IPS-11a (cell line): ENCODE measurements around the gene TEAD3.
A peak's percentile ranks its signal among the peaks of the same experiment; 100 is the strongest.

Experiments
- H3K4me3 ChIP-seq: one replicate; pipeline ENCODE4 v1.5.1; 2013; ENCODE audit warnings: low read depth, low read length, control low read depth

Gene TEAD3

DNA sequence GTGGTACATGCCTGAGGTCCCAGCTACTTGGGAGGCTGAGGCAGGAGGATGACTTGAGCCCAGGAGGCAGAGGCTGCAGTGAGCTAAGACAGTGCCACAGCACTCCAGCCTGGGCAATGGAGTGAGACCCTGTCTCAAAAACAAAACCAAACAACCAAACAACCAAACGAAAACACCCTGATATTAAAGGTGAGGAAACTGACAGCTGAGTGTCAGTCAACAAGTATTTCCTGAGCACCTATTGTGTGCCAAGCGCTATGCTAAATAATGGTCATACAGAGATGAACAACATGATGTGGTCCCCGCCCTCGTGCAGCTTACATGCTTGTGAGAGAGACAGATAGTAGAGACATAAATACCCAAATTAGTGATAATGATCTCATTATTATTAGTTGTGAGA lies 17.7 kb upstream of the TEAD3 start:
- H3K4me3 ChIP-seq: no peak overlapping the region

GRCh38 chr6:35512740-35513139 lies 15.9 kb upstream of the TEAD3 start, which contains the start of gene TULP1:
Gene TULP1 (minus strand): TSS chr6:35512896. CDS start chr6:35512858, 38 bp downstream.
- no peak within 1 kb of the TSS for H3K4me3 ChIP-seq

DNA sequence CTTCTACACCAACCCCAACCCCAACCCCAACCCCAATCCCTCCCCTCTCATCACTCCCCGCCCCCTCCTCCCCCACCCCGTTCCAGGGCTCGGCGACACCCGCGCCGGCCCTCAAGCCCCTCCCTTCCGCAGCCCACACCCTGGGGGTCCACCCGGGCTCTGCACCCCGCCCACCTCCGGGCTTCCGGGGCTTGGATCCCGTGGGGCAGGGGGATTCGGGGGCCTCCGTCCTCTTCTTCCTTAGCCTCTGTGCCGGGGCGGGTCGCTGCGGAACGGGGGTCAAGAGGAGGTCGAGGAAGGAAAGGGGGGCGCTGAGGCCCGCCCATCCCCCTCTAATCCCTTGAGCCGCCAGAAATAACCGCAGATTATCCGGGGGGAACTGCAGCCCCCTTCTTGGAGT lies 15.1 kb upstream of the TEAD3 start:
- H3K4me3 ChIP-seq: no peak overlapping the region

- H3K4me3 ChIP-seq: no peak overlapping the region
Measured at GRCh38 chr6:35511562-35511941, 14.7 kb upstream of the TEAD3 start.

GRCh38 chr6:35510916-35511561 lies 14.2 kb upstream of the TEAD3 start:
- no peak overlapping the region for H3K4me3 ChIP-seq

- no peak overlapping the region for H3K4me3 ChIP-seq
Measured at GRCh38 chr6:35508542-35508941, 11.7 kb upstream of the TEAD3 start.

DNA sequence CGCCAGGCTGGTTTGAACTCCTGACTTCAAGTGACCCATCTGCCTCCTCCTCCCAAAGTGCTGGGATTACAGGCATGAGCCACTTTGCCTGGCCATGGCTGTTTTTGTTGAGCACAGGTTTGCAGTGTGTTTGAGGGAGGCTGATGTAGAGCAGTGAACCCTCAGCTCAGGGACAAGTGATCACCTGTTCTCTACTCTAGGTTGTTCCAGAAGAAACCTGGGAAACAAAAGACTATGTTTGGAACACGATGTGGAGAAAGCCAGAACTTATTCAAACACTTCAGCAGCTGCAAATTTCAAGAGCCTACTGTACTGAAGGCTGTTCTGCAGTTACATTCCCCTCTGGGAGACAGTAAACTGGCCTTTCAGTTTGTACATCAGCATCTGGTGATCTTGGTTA lies 11.1 kb upstream of the TEAD3 start:
- no peak overlapping the region for H3K4me3 ChIP-seq

DNA sequence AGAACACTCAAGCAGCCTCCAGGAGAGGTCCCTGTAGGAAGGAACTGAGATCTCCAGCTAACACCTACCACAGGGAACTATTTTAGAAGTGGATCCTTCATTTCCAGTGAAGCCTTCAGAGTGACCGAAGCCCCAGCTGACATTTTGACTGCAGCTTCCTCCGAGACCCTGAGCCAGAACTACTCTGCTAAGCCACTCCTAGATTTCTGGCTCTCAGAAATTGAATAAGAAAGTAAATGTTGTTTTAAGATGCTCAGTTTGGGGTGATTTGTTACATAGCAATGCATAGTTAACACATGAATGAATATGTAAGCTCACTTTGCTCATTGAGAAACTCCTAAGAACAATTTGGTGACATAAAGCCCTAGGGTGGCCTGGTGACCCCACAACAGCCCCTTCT lies 10.3 kb upstream of the TEAD3 start:
- H3K4me3 ChIP-seq: no peak overlapping the region

DNA sequence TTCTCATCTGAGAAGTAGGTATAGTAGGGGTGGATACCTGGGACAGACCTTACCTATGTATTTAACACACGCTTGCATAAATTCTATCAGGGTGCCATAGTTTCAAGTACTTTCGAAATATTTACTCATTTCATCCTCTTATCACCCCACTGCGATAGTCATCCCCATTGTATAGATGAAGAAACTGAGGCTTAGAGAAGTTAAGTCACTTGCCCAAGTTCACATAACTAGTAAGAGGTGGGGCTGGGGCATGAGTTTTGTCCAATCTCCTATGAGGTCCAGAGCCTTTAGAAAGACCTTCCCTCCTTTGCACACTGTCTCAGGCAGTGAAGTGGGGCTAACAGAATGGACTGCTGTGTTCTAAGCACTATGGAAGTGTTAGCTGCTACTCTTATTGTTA lies 9.7 kb upstream of the TEAD3 start:
- H3K4me3 ChIP-seq: no peak overlapping the region

DNA sequence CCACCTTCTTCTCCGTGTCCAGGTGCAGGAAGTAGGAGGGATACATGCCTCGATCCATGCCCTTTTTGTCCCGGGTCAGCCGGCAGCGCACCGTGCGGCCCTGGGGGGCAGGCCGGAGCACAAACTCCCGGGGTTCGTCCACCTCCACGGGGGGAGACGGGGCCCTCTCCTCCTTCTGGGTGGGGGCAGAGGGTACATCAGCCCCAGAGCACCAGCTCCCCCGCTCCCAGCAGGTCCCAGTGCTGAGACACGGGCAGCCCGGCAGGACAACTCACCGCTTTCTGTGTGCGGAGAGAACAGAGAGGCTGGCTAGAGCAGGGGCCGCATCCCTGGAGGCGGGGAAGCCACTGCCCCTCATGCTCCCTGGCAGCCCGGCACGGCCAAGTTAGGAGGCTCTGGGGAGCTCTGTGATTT lies 9.1 kb upstream of the TEAD3 start:
- H3K4me3 ChIP-seq: no peak overlapping the region

DNA sequence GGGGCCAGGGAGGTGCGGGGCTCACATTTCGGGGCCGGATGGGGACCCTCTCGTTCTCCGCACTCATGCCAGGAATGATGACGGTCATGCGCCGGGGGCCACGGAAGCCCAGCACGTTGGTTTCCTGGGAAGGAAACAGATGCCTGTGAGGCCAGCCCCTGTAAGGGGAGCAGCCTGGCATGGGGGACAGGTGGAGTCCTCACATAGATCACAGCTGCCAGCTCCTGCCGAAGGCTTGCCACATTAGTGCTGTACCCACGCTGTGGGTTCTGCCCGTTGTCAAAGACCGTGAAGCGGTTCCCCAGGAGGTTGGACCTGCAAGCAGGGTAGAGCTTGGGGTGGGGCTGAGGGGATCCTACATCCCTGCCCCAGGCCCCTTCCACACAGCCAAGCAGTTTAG lies 6.7 kb upstream of the TEAD3 start:
- H3K4me3 ChIP-seq: no peak overlapping the region

GRCh38 chr6:35501784-35502183 lies 4.9 kb upstream of the TEAD3 start:
- H3K4me3 ChIP-seq: no peak overlapping the region

GRCh38 chr6:35500782-35501181 lies 3.9 kb upstream of the TEAD3 start:
- H3K4me3 ChIP-seq: no peak overlapping the region

GRCh38 chr6:35499372-35499771 lies 2.5 kb upstream of the TEAD3 start:
- H3K4me3 ChIP-seq: no peak overlapping the region

DNA sequence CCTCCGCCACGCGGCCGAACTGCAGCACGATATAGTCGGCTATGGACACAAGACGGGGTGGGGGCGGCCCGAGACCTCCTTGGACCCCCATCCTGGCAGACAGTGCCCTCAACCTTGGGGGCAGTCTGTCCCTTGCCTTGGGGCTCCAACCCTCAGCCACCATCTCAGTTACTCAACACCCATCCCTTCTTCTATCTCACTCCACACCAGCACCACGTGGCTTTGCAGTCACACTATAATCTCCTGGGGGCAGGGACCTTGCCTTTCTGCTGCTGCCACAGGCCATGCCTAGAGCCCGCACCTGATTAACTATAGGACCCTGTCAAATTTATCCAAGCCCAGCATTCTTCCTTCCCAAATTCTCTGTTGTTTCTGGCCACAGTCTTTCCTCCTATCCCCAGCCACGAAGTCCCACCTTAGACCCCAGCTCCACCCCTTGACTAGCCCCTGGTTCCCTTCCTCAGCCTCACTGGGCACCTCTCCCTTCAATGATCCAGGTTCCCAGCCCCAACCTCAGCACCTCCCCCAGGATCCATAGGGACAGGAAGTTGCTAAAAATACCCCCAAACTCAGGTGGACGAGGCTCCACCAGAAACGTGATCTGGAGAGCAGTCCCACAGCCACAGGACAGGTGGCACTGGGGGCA lies 1.7 kb upstream of the TEAD3 start:
- peak overlapping the region; percentile 62 for H3K4me3 ChIP-seq

DNA sequence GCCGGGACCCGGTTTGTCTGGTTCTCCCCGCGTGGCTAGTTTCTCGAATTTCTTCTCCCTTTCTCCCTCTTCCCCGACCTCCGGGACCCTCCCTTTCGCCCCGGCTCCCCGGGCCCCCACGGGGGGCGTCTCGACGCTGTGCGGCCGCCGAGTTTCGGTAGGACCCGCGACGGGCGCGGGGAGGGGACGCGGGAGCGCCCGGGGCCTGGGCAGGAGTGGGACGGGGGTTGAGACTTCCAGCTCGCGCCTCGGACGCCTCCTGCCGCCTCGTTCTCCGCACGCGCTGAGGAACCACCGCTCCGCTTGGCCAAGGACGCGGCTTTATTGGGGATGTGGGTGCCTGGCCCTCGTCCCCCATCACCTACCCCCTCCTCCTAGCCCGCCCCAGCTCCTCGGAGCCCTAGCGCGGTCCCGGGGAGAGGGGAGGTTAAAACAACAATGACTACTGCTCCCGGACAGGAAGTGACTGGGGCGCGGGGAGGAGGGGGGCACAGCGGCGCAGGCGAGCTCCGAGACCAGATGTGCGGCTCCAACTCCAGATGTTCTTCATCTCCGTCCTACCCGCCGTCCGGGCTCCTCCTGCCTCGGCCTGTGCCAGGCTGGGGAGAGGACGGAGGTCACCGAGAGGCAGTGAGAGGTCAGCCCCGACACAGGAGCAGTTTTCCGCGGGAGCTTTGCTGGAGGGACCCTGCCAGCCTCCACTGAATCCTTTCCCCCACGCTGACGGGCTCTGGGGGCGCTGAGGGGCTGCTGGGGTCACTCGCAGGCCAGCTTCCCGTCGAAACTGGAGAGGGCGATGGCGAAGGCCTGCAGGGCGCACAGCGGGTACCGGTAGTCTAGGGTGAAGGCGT lies 917 bp upstream of the TEAD3 start:
- H3K4me3 ChIP-seq: peak overlapping the region; percentile 62

- H3K4me3 ChIP-seq: peak overlapping the region; percentile 58
Measured at GRCh38 chr6:35496036-35496840, 641 bp downstream of the TEAD3 start.

- H3K4me3 ChIP-seq: peak overlapping the region; percentile 58
Measured at GRCh38 chr6:35495258-35496035, 1.4 kb downstream of the TEAD3 start.

DNA sequence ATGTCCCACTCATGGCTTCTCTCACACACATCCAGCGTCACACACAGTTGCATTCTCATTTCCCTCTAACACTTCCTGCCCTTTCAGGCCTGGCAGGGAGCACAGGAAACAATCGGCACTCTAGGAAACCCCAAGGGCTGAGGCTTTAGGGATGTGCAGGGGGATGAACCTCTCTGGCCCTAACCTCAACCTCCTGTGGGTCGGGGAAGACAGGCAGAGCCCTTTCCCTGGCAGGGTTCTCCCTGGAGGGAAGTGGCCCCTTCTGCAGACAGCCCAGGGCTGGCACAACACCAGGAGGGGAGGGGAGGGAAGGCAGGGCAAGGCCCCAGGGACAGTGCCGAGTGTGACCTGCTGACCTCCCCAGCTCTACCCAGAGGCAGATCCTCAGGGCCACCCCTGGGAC lies 2.7 kb downstream of the TEAD3 start:
- H3K4me3 ChIP-seq: no peak overlapping the region

DNA sequence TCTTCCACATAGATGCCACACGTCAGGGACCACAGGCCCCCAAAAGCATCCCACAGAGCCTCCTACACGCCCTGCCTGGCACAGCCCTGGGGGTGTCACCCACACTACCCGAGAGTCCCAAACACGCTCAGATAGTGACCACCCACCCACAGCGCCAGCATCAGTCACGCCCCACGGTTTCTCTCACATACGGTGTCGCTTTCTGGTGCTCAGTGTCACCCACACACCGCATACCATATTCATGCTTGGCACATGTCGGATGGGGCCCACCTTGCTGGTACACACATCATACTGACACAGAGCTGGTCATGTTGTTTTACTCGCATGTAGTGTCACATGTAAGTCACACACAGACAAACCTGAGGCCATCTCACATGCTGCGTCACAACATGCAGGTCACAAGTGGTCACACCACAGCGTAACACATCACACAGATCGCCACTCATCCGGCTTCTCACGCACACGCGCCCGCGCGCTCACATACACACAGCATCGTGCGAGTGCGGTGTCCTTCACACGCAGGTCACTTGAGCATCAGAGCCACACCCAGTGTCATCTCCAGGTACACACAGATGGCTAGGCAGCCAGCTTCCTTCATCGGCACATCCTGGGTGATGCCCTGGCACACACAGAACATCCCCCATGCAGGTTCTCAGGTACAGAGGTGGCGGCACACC lies 3.4 kb downstream of the TEAD3 start:
- no peak overlapping the region for H3K4me3 ChIP-seq
